H9 (cell line): ENCODE data around the gene ERCC6L2. TPM values are rescaled to one million over a fixed set of nuclear protein-coding genes. Genes with fewer than 3 reads are reported as not detected.

Experiments used
- DNase-seq: peaks from one replicate; pipeline ENCODE4 v3.0.0-alpha.2; 2017
- H2AFZ ChIP-seq: one replicate; pipeline ENCODE4 v1.6.1; 2013; ENCODE audit warnings: mild to moderate bottlenecking, low read length, control low read depth, moderate library complexity
- H2AK5ac ChIP-seq: 2 replicates; pipeline ENCODE4 v1.6.1; 2013; ENCODE audit warnings: low read length, control low read depth, mixed read lengths; ENCODE audit not compliant: insufficient read length
- H2BK120ac ChIP-seq: one replicate; pipeline ENCODE4 v1.6.1; 2013; ENCODE audit warnings: low read depth, mild to moderate bottlenecking, low read length, control low read depth, inconsistent platforms; ENCODE audit not compliant: poor library complexity, severe bottlenecking
- H2BK12ac ChIP-seq: 2 replicates; pipeline ENCODE4 v1.6.1; 2013; ENCODE audit warnings: low read length, control low read depth, mixed read lengths, low read depth; ENCODE audit not compliant: insufficient read length
- H2BK15ac ChIP-seq: 2 replicates; pipeline ENCODE4 v1.6.1; 2013; ENCODE audit warnings: low read depth, low read length, control low read depth
- H2BK20ac ChIP-seq: one replicate; pipeline ENCODE4 v1.6.1; 2013; ENCODE audit warnings: low read depth, mild to moderate bottlenecking, low read length, control low read depth, inconsistent platforms; ENCODE audit not compliant: poor library complexity, severe bottlenecking
- H2BK5ac ChIP-seq: 2 replicates; pipeline ENCODE4 v1.6.1; 2013; ENCODE audit warnings: low read length, control low read depth, mixed read lengths; ENCODE audit not compliant: insufficient read length
- H3K14ac ChIP-seq: 2 replicates; pipeline ENCODE4 v1.6.1; 2013; ENCODE audit warnings: low read length, control low read depth; ENCODE audit not compliant: insufficient read depth
- H3K18ac ChIP-seq: 2 replicates; pipeline ENCODE4 v1.6.1; 2013; ENCODE audit warnings: low read depth, mild to moderate bottlenecking, mixed read lengths, low read length, control low read depth; ENCODE audit not compliant: insufficient read length
- H3K23ac ChIP-seq: 2 replicates; pipeline ENCODE4 v1.6.1; 2013; ENCODE audit warnings: low read length, control low read depth, mixed read lengths, low read depth; ENCODE audit not compliant: insufficient read length
- H3K23me2 ChIP-seq: 2 replicates; pipeline ENCODE4 v1.6.1; 2013; ENCODE audit warnings: low read depth, mild to moderate bottlenecking, mixed read lengths, low read length, control low read depth; ENCODE audit not compliant: insufficient read length, poor library complexity, severe bottlenecking
- H3K27ac ChIP-seq: 2 replicates; pipeline ENCODE4 v1.5.1; 2013; ENCODE audit warnings: low read length, control low read depth, mixed read lengths, low read depth; ENCODE audit not compliant: insufficient read length
- H3K27me3 ChIP-seq: 2 replicates; pipeline ENCODE4 v1.6.1; 2013; ENCODE audit warnings: low read length, control low read depth, inconsistent platforms; ENCODE audit not compliant: insufficient read depth
- H3K4ac ChIP-seq: 2 replicates; pipeline ENCODE4 v1.6.1; 2013; ENCODE audit warnings: low read depth, mild to moderate bottlenecking, control low read depth, inconsistent platforms, low read length, moderate library complexity
- H3K4me1 ChIP-seq: 2 replicates; pipeline ENCODE4 v1.6.1; 2013; ENCODE audit warnings: low read length, control low read depth, inconsistent platforms; ENCODE audit not compliant: insufficient read depth
- H3K4me2 ChIP-seq: 2 replicates; pipeline ENCODE4 v1.6.1; 2013; ENCODE audit warnings: low read length, control low read depth, mixed read lengths; ENCODE audit not compliant: insufficient read length, insufficient read depth
- H3K56ac ChIP-seq: 2 replicates; pipeline ENCODE4 v1.6.1; 2013; ENCODE audit warnings: low read depth, mild to moderate bottlenecking, mixed read lengths, low read length, control low read depth; ENCODE audit not compliant: insufficient read length
- H3K79me1 ChIP-seq: 2 replicates; pipeline ENCODE4 v1.6.1; 2013; ENCODE audit warnings: low read depth, mild to moderate bottlenecking, moderate library complexity, low read length, control low read depth, inconsistent platforms; ENCODE audit not compliant: insufficient read depth, poor library complexity, severe bottlenecking
- H3K79me2 ChIP-seq: 2 replicates; pipeline ENCODE4 v1.6.1; 2013; ENCODE audit warnings: low read length, control low read depth, inconsistent platforms; ENCODE audit not compliant: insufficient read depth
- H3K9ac ChIP-seq: 2 replicates; pipeline ENCODE4 v1.6.1; 2013; ENCODE audit warnings: low read length, control low read depth, mixed read lengths; ENCODE audit not compliant: insufficient read length; ENCODE audit errors: extremely low read depth
- H3K9me3 ChIP-seq: one replicate; pipeline ENCODE4 v1.6.1; 2013; ENCODE audit warnings: low read depth, low read length, inconsistent platforms; ENCODE audit not compliant: control insufficient read depth
- H3T11ph ChIP-seq: one replicate; pipeline ENCODE4 v1.6.1; 2013; ENCODE audit warnings: mild to moderate bottlenecking, low read length, control low read depth, inconsistent platforms
- H4K20me1 ChIP-seq: one replicate; pipeline ENCODE4 v1.6.1; 2013; ENCODE audit not compliant: control insufficient read depth, insufficient read length, insufficient read depth
- H4K5ac ChIP-seq: 2 replicates; pipeline ENCODE4 v1.6.1; 2013; ENCODE audit warnings: low read depth, mild to moderate bottlenecking, mixed read lengths, low read length, control low read depth; ENCODE audit not compliant: insufficient read length
- H4K8ac ChIP-seq: replicated peaks from 2 replicates; pipeline ENCODE4 v1.6.1; 2013; ENCODE audit warnings: low read length, control low read depth, mixed read lengths, low read depth; ENCODE audit not compliant: insufficient read length
- H4K91ac ChIP-seq: 2 replicates; pipeline ENCODE4 v1.6.1; 2013; ENCODE audit warnings: low read depth, mild to moderate bottlenecking, moderate library complexity, mixed read lengths, low read length, control low read depth; ENCODE audit not compliant: insufficient read length
- H3K27ac Mint-ChIP-seq, 3 experiments: 2 replicates in 2 of 3; 3 replicates in 1 of 3; pipeline ENCODE4 v1.8.0; 2020 to 2021; ENCODE audit warnings: mixed read lengths in 3 of 3, mild to moderate bottlenecking in 1 of 3, moderate library complexity in 1 of 3
- H3K27me3 Mint-ChIP-seq: 2 replicates; pipeline ENCODE4 v1.8.0; 2021; ENCODE audit warnings: low read depth, mild to moderate bottlenecking, moderate library complexity, mixed read lengths
- H3K36me3 Mint-ChIP-seq, 3 experiments: 2 replicates in 2 of 3; 3 replicates in 1 of 3; pipeline ENCODE4 v1.8.0; 2020 to 2021; ENCODE audit warnings: low read depth in 3 of 3, mixed read lengths in 3 of 3; ENCODE audit not compliant: insufficient read depth in 1 of 3
- H3K4me1 Mint-ChIP-seq, 2 experiments: 2 replicates each; pipeline ENCODE4 v1.8.0; 2020; ENCODE audit warnings: mixed read lengths in 2 of 2
- H3K4me3 Mint-ChIP-seq, 2 experiments: 2 replicates in 1 of 2; 3 replicates in 1 of 2; pipeline ENCODE4 v1.8.0; 2020 to 2021; ENCODE audit warnings: mild to moderate bottlenecking in 2 of 2, mixed read lengths in 2 of 2, moderate library complexity in 1 of 2
- H3K9me3 Mint-ChIP-seq, 2 experiments: 2 replicates in 1 of 2; 3 replicates in 1 of 2; pipeline ENCODE4 v1.8.0; 2020; ENCODE audit warnings: mild to moderate bottlenecking in 2 of 2, mixed read lengths in 2 of 2, moderate library complexity in 1 of 2
- WGBS: extraction: QIAGEN DNeasy Blood & Tissue Kit; methylation state at CpG from one replicate; pipeline ENCODE4 v1.1.7; 2013; ENCODE audit warnings: missing lambda C conversion rate, low lambda C conversion rate, mixed read lengths; ENCODE audit not compliant: insufficient read length; ENCODE audit errors: extremely low coverage; 5-methylcytosine and 5-hydroxymethylcytosine counted together
- total RNA-seq: library from RNA; stranded (reverse); gene quantifications from 2 replicates; pipeline ENCODE4 v1.2.1, GENCODE V29; 2021
- TF ChIP-seq, protein P1 (sequence below): fragments of 200-600 bp; sonication (generic); conservative IDR thresholded peaks from 3 replicates; pipeline ENCODE4 v1.8.0; 2021; ENCODE audit warnings: antibody characterized with exemption, mild to moderate bottlenecking

The ERCC6L2 gene
- total RNA-seq, 1 experiment from 2014 or later = 57.7 TPM

DNA sequence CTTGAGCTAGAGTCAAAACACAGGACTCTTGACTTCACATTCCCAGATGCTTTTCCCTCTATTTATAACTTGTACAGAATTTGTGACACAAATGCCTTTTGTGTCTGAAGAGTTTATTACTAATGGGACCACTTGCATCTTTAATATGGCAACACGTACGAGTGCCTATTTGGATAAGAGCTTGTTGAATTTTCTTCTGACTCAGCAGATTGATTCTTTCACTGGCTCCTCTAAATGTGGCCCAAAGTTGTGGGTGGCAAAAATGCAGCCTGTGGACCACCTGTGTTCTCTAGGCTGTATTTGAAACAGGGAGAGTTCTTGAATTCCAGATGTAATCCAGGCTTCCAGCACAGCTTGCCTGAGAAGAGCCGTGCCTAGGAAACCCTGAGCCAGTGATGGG lies 34.1 kb upstream of the ERCC6L2 start:
- Histone ChIP-seq H3K18ac (no peak overlapping the region), H2AK5ac (no peak overlapping the region), H3K79me2 (no peaks in the 10 kb centered on the region), H4K8ac (no peak overlapping the region), H2BK5ac (no peak overlapping the region), H3K4me2 (no peak overlapping the region), H4K5ac (no peak overlapping the region), H3K14ac (no peak overlapping the region), H3K79me1 (no peaks in the 10 kb centered on the region), H3K4ac (no peak overlapping the region), H3K27me3 (no peaks in the 10 kb centered on the region), H2BK12ac (no peak overlapping the region), H3K23ac (no peak overlapping the region), H4K91ac (no peak overlapping the region), H3K9ac (no peak overlapping the region), H2AFZ (no peak overlapping the region), H3K4me1 (no peaks in the 10 kb centered on the region), H2BK15ac (no peak overlapping the region), H3T11ph (no peak overlapping the region), H3K56ac (no peak overlapping the region), H4K20me1 (no peaks in the 10 kb centered on the region), H2BK120ac (no peak overlapping the region), H3K23me2 (no peaks in the 10 kb centered on the region), H2BK20ac (no peak overlapping the region), H3K9me3 (no peaks in the 10 kb centered on the region), H3K27ac (no peak overlapping the region)
- DNase-seq = no peak
- WGBS = no CpG with 5 or more reads among the region's 3 CpGs
- Mint-ChIP-seq H3K4me3 (no peak overlapping the region), H3K27ac (no peak overlapping the region), H3K4me1 (peaks cover 2% of the 10 kb centered on the region in 2 experiments), H3K36me3 (no peaks in the 10 kb centered on the region; a peak in 1 of 7 replicates), H3K27me3 (peaks cover 2% of the 10 kb centered on the region; the same call in 1 of the 2 replicates), H3K9me3 (no peaks in the 10 kb centered on the region)
- TF ChIP-seq, protein P1, sequence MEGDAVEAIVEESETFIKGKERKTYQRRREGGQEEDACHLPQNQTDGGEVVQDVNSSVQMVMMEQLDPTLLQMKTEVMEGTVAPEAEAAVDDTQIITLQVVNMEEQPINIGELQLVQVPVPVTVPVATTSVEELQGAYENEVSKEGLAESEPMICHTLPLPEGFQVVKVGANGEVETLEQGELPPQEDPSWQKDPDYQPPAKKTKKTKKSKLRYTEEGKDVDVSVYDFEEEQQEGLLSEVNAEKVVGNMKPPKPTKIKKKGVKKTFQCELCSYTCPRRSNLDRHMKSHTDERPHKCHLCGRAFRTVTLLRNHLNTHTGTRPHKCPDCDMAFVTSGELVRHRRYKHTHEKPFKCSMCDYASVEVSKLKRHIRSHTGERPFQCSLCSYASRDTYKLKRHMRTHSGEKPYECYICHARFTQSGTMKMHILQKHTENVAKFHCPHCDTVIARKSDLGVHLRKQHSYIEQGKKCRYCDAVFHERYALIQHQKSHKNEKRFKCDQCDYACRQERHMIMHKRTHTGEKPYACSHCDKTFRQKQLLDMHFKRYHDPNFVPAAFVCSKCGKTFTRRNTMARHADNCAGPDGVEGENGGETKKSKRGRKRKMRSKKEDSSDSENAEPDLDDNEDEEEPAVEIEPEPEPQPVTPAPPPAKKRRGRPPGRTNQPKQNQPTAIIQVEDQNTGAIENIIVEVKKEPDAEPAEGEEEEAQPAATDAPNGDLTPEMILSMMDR = no peak
